Caco-2 (cell line): ENCODE data around the gene RIC3. TPM values are rescaled to one million over a fixed set of nuclear protein-coding genes. Genes with fewer than 3 reads are reported as not detected.

Source experiments
- BruUV-seq: library from RNA; stranded (reverse); fragments of 400-500 nt; replicated peaks from 2 replicates; lab custom pipeline; 2021; lab: Mats Ljungman, UMichigan
- CTCF ChIA-PET: fragments of 300-600 bp; sonication (Branson Sonifier 250); formaldehyde crosslinking; loops from one replicate; lab custom pipeline; 2022; ENCODE audit warnings: antibody characterized with exemption; lab: Charles Lee
- POLR2A ChIA-PET: fragments of 300-600 bp; sonication (Branson Sonifier 250); formaldehyde crosslinking; loops from one replicate; lab custom pipeline; 2022; ENCODE audit warnings: antibody characterized with exemption; lab: Charles Lee
- DNase-seq, 2 experiments: peaks; one replicate each; pipeline versions ENCODE4 v3.0.0 to v3.0.0-alpha.2; 2020 to 2022
- H3K27me3 ChIP-seq: replicated peaks from 2 replicates; pipeline ENCODE4 v1.6.0; 2011; ENCODE audit warnings: low read length; ENCODE audit not compliant: control insufficient read depth, insufficient read depth
- H3K36me3 ChIP-seq: 2 replicates; pipeline ENCODE4 v1.5.1; 2011; ENCODE audit warnings: low read length; ENCODE audit not compliant: control insufficient read depth, insufficient read depth
- H3K4me1 ChIP-seq: fragments of 250-450 bp; sonication (Bioruptor Pico); 2 replicates; pipeline ENCODE4 v1.5.1; 2020; ENCODE audit warnings: mild to moderate bottlenecking
- H3K4me3 ChIP-seq: 2 replicates; pipeline ENCODE4 v1.5.1; 2011; ENCODE audit warnings: low read depth, mild to moderate bottlenecking, control low read depth, low read length
- H3K9me3 ChIP-seq: fragments of 250-450 bp; sonication (Bioruptor Pico); 2 replicates; pipeline ENCODE4 v1.5.1; 2020; ENCODE audit warnings: mild to moderate bottlenecking, moderate library complexity
- H3K27ac Mint-ChIP-seq: one replicate; pipeline ENCODE4 v1.8.0; 2022; ENCODE audit warnings: mixed read lengths; ENCODE audit not compliant: unreplicated experiment
- H3K27me3 Mint-ChIP-seq: one replicate; pipeline ENCODE4 v1.8.0; 2022; ENCODE audit warnings: mixed read lengths; ENCODE audit not compliant: insufficient read depth, unreplicated experiment
- H3K36me3 Mint-ChIP-seq: one replicate; pipeline ENCODE4 v1.8.0; 2022; ENCODE audit warnings: mild to moderate bottlenecking, mixed read lengths; ENCODE audit not compliant: insufficient read depth, unreplicated experiment
- H3K4me1 Mint-ChIP-seq: one replicate; pipeline ENCODE4 v1.8.0; 2022; ENCODE audit warnings: low read depth, mixed read lengths; ENCODE audit not compliant: unreplicated experiment
- H3K4me3 Mint-ChIP-seq: one replicate; pipeline ENCODE4 v1.8.0; 2022; ENCODE audit warnings: mild to moderate bottlenecking, moderate library complexity, mixed read lengths; ENCODE audit not compliant: unreplicated experiment
- H3K9me3 Mint-ChIP-seq: one replicate; pipeline ENCODE4 v1.8.0; 2022; ENCODE audit warnings: mixed read lengths; ENCODE audit not compliant: unreplicated experiment
- CTCF ChIP-seq, 2 experiments: fragments of 200-600 bp in 1 of 2; IDR thresholded peaks; 1 replicate in 1 of 2; 2 replicates in 1 of 2; pipeline versions ENCODE4 v1.5.1 to v1.8.0; 2011 to 2022; ENCODE audit warnings: antibody characterized with exemption in 1 of 2, control low read depth in 1 of 2, inconsistent platforms in 1 of 2, low read depth in 1 of 2, low read length in 1 of 2, mild to moderate bottlenecking in 1 of 2, moderate library complexity in 1 of 2; ENCODE audit not compliant: insufficient read depth in 1 of 2, severe bottlenecking in 1 of 2, unreplicated experiment in 1 of 2
- intact Hi-C: fragments of 100-400 bp; cut with micrococcal nuclease; formaldehyde crosslinking; loops from one replicate; pipeline ENCODE4 v1.10.0; 2022; ENCODE audit not compliant: unreplicated experiment
- total RNA-seq: library from RNA; stranded (reverse); gene quantifications from 2 replicates; pipeline ENCODE4 v1.2.3, GENCODE V29; 2022

Gene RIC3
- total RNA-seq, 1 experiment from 2014 or later = not detected

GRCh38 chr11:8202516-8203413 is 33.9 kb upstream of the RIC3 start:
- H3K4me1 Mint-ChIP-seq = no peaks in the 10 kb centered on the region
- no peaks in the 10 kb centered on the region for H3K36me3 Mint-ChIP-seq
- POLR2A ChIA-PET = no interaction called here
- H3K36me3 ChIP-seq = no peaks in the 10 kb centered on the region
- H3K27me3 ChIP-seq = no peaks in the 10 kb centered on the region
- no peak for DNase-seq
- intact Hi-C loops = no loop called here
- TF ChIP-seq CTCF (IDR thresholded peaks at IDR 0.05; ENCODE audit: insufficient read depth in 1 of 2, low read depth in 1 of 2, low read length in 1 of 2, severe bottlenecking in 1 of 2, unreplicated experiment in 1 of 2) = no peak
- H3K4me1 ChIP-seq = no peaks in the 10 kb centered on the region
- CTCF ChIA-PET = no interaction called here
- no peak overlapping the region for H3K4me3 ChIP-seq
- no TSS peak for BruUV-seq
- no peak overlapping the region for H3K27ac Mint-ChIP-seq
- H3K27me3 Mint-ChIP-seq = peaks cover 27% of the 10 kb centered on the region
- H3K4me3 Mint-ChIP-seq = no peak overlapping the region
- no peaks in the 10 kb centered on the region for H3K9me3 Mint-ChIP-seq
- no peaks in the 10 kb centered on the region for H3K9me3 ChIP-seq

GRCh38 chr11:8201644-8202365 is 33.0 kb upstream of the RIC3 start:
- DNase-seq = no peak

More at GRCh38 chr11:8201644-8202365, 33.0 kb upstream of the RIC3 start:
- no peaks in the 10 kb centered on the region for H3K9me3 Mint-ChIP-seq
- H3K4me1 Mint-ChIP-seq = no peaks in the 10 kb centered on the region
- Histone ChIP-seq H3K4me1 (no peaks in the 10 kb centered on the region), H3K4me3 (no peak overlapping the region), H3K27me3 (no peaks in the 10 kb centered on the region), H3K9me3 (no peaks in the 10 kb centered on the region), H3K36me3 (no peaks in the 10 kb centered on the region)
- H3K27me3 Mint-ChIP-seq = peaks cover 26% of the 10 kb centered on the region
- POLR2A ChIA-PET = no interaction called here
- CTCF ChIA-PET = no interaction called here
- H3K36me3 Mint-ChIP-seq = no peaks in the 10 kb centered on the region
- intact Hi-C loops = no loop called here
- no peak overlapping the region for H3K27ac Mint-ChIP-seq
- no TSS peak for BruUV-seq
- no peak overlapping the region for H3K4me3 Mint-ChIP-seq
- no peak for TF ChIP-seq CTCF (IDR thresholded peaks at IDR 0.05; ENCODE audit: insufficient read depth in 1 of 2, low read depth in 1 of 2, low read length in 1 of 2, severe bottlenecking in 1 of 2, unreplicated experiment in 1 of 2)
